Upper lobe of left lung (tissue), 4 donors: ENCODE measurements around the gene UBE2L6.

Experiments used
- EP300 ChIP-seq, 4 donors: sonication (generic); formaldehyde crosslinking; IDR thresholded peaks; one replicate each; pipeline ENCODE4 v1.5.1; 2017; ENCODE audit warnings: antibody characterized with exemption in 4 of 4, control low read depth in 2 of 4
- POLR2A ChIP-seq, 4 donors: fragments of 450-650 bp; IDR thresholded peaks; one replicate each; pipeline ENCODE4 v1.5.1; 2016 to 2017; ENCODE audit warnings: antibody characterized with exemption in 4 of 4, mild to moderate bottlenecking in 2 of 4
- POLR2AphosphoS5 ChIP-seq, 2 donors: sonication (generic); formaldehyde crosslinking; IDR thresholded peaks; one replicate each; pipeline ENCODE4 v1.5.1; 2017; ENCODE audit warnings: antibody characterized with exemption in 2 of 2
- TF ChIP-seq, protein P1 (sequence below), 6 experiments: fragments of 450-650 bp in 4 of 6; fragments of 200-600 bp in 2 of 6; sonication (generic) in 2 of 6; IDR thresholded peaks; one replicate each; pipeline ENCODE4 v1.5.1; 2016 to 2019; ENCODE audit warnings: antibody characterized with exemption in 6 of 6

DNA sequence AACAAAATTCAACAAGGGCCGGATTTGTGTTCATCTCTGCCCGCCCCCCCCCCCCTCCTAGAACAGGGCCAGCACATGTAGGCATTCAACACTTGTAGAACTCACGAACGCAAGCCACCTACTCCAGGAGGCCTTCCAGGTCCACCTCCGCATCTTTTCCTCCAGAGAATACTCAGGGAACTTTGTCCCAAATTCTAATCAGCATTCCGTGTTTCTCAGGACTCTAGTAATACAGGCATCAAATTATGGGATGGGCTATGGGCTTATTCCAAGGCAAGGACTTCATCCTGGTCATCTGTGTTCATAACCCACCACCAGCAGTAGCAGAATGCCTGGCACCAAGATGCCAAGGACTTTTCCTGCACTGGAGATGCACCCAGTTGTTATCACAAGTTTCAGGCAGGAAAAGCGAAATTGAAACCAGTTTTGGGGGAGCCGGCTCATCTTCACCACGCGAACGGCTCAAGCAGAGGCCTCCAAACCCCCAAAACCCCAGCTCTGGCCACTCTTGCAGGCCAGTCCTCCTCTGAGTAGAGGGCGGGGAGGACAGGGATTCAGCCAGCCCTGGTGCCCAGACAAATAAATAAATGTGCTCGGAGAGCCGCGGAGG is 462 bp downstream of the UBE2L6 start:
- TF ChIP-seq, protein P1, sequence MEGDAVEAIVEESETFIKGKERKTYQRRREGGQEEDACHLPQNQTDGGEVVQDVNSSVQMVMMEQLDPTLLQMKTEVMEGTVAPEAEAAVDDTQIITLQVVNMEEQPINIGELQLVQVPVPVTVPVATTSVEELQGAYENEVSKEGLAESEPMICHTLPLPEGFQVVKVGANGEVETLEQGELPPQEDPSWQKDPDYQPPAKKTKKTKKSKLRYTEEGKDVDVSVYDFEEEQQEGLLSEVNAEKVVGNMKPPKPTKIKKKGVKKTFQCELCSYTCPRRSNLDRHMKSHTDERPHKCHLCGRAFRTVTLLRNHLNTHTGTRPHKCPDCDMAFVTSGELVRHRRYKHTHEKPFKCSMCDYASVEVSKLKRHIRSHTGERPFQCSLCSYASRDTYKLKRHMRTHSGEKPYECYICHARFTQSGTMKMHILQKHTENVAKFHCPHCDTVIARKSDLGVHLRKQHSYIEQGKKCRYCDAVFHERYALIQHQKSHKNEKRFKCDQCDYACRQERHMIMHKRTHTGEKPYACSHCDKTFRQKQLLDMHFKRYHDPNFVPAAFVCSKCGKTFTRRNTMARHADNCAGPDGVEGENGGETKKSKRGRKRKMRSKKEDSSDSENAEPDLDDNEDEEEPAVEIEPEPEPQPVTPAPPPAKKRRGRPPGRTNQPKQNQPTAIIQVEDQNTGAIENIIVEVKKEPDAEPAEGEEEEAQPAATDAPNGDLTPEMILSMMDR (IDR thresholded peaks at IDR 0.05) = no peak
- TF ChIP-seq POLR2A (IDR thresholded peaks at IDR 0.05) (no peak), POLR2AphosphoS5 (IDR thresholded peaks at IDR 0.05) (no peak), EP300 (IDR thresholded peaks at IDR 0.05) (no peak)
